Measurements from ENCODE around the gene ARL2BP. TPM values are rescaled to one million over a fixed set of nuclear protein-coding genes. Genes with fewer than 3 reads are reported as not detected.

ARL2BP gene
- total and polyA plus RNA-seq, 9 of the 15 experiments (the other 6 are each of a cell fraction or from before 2014, with no cell fraction given) = 16.7 to 41.8 (median 27.2) TPM

- Histone ChIP-seq H3K27ac (ENCODE audit: extremely low read depth, low read depth, low read length) (no peak overlapping the region), H3K79me2 (ENCODE audit: control insufficient read depth, insufficient read depth, low read length) (no peaks in the 10 kb centered on the region), H4K20me1 (replicated peaks; ENCODE audit: control insufficient read depth, insufficient read depth, low read length) (no peaks in the 10 kb centered on the region), H3K27me3 (ENCODE audit: control insufficient read depth in 2 of 2, insufficient read depth in 2 of 2, low read length in 2 of 2) (no peaks in the 10 kb centered on the region), H3K9ac (ENCODE audit: insufficient read depth in 1 of 2, low read depth in 2 of 2, low read length in 2 of 2) (no peak overlapping the region), H3K9me3 (replicated peaks; ENCODE audit: control insufficient read depth, insufficient read depth, low read depth, low read length) (no peaks in the 10 kb centered on the region), H2AFZ (ENCODE audit: low read depth, low read length) (no peak overlapping the region), H3K4me2 (ENCODE audit: insufficient read depth, low read length) (no peak overlapping the region), H3K4me3 (no peak overlapping the region), H3K36me3 (ENCODE audit: control insufficient read depth, insufficient read depth, low read length) (peaks cover 87% of the 10 kb centered on the region), H3K4me1 (replicated peaks in 1 of 2; ENCODE audit: control insufficient read depth in 2 of 2, insufficient read depth in 2 of 2, low read length in 2 of 2) (peaks cover 0 to 9% of the 10 kb centered on the region in 2 experiments; a peak in 2 of 5 replicates), H3K9me1 (ENCODE audit: control insufficient read depth, insufficient read depth, low read length) (no peaks in the 10 kb centered on the region)
- CTCF ChIA-PET (ENCODE audit: low intra/inter-chr PET ratio) = no interaction called here
- POLR2A ChIA-PET = interaction anchor here (1.0 kb wide), 1 partner anchor 10 kb away, joined by 3 read pairs; no protein-coding TSS in a partner anchor
- FAIRE-seq (no peak), ATAC-seq (no peak), DNase-seq (ENCODE audit: extremely low read depth in 1 of 4, low spot score in 3 of 4) (no peak)
- TF ChIP-seq PHF8 (IDR thresholded peaks at IDR 0.05; ENCODE audit: borderline replicate concordance, low read length) = no peak
- TF ChIP-seq RBM17 (IDR thresholded peaks at IDR 0.05; ENCODE audit: borderline replicate concordance, low read depth, low read length) = no peak
- TF ChIP-seq CC2D1A (IDR thresholded peaks at IDR 0.05) = no peak
- no peak for TF ChIP-seq GABPB2 (CRISPR knock-in tag; conservative IDR thresholded peaks at IDR 0.05)
- TF ChIP-seq ZNF76 (CRISPR knock-in tag; IDR thresholded peaks at IDR 0.05; ENCODE audit: borderline replicate concordance) = no peak
- TF ChIP-seq ZKSCAN8 (CRISPR knock-in tag; IDR thresholded peaks at IDR 0.05) = no peak
- TF ChIP-seq NCOA4 (IDR thresholded peaks at IDR 0.05; ENCODE audit: partially characterized antibody) = no peak
- TF ChIP-seq STAT6 (CRISPR knock-in tag; IDR thresholded peaks at IDR 0.05) = no peak
- TF ChIP-seq POLR3A (IDR thresholded peaks at IDR 0.05; ENCODE audit: borderline replicate concordance, extremely low read depth, insufficient read depth, insufficient read length) = no peak
- TF ChIP-seq ZNF766 (CRISPR knock-in tag; conservative IDR thresholded peaks at IDR 0.05) = no peak
- TF ChIP-seq, protein P1, sequence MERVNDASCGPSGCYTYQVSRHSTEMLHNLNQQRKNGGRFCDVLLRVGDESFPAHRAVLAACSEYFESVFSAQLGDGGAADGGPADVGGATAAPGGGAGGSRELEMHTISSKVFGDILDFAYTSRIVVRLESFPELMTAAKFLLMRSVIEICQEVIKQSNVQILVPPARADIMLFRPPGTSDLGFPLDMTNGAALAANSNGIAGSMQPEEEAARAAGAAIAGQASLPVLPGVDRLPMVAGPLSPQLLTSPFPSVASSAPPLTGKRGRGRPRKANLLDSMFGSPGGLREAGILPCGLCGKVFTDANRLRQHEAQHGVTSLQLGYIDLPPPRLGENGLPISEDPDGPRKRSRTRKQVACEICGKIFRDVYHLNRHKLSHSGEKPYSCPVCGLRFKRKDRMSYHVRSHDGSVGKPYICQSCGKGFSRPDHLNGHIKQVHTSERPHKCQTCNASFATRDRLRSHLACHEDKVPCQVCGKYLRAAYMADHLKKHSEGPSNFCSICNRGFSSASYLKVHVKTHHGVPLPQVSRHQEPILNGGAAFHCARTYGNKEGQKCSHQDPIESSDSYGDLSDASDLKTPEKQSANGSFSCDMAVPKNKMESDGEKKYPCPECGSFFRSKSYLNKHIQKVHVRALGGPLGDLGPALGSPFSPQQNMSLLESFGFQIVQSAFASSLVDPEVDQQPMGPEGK (CRISPR knock-in tag; IDR thresholded peaks at IDR 0.05; ENCODE audit: borderline replicate concordance) = no peak
- intact Hi-C loops (cut with micrococcal nuclease) (no loop called here), in situ Hi-C loops (cut with MboI) (no loop called here)
- no TSS peak for BruUV-seq (replicated peaks)
- WGBS (ENCODE audit: insufficient coverage, low coverage, missing lambda C conversion rate) = 87% methylated on average over 3 of the region's 3 CpGs
Measured at GRCh38 chr16:57231821-57232350, 13.2 kb upstream of the ARL2BP start.

Measured in K562 (cell line).